Ovary (tissue), 3 donors: ENCODE results near the gene RNPEPL1.

ENCODE experiments used
- EP300 ChIP-seq: sonication (generic); formaldehyde crosslinking; IDR thresholded peaks from one replicate; pipeline ENCODE4 v1.6.1; 2017; ENCODE audit warnings: antibody characterized with exemption
- TF ChIP-seq, protein P1 (sequence below), 3 donors: fragments of 450-650 bp in 2 of 3; fragments of 200-600 bp in 1 of 3; IDR thresholded peaks; one replicate each; pipeline versions ENCODE4 v1.5.1 to v1.8.0; 2016 to 2022; ENCODE audit warnings: antibody characterized with exemption in 3 of 3, mild to moderate bottlenecking in 1 of 3
- donor health status: DM: no; HTN: no; CAD: no.

GRCh38 chr2:240611601-240612210, 43.4 kb downstream of the RNPEPL1 start:
- TF ChIP-seq, protein P1, sequence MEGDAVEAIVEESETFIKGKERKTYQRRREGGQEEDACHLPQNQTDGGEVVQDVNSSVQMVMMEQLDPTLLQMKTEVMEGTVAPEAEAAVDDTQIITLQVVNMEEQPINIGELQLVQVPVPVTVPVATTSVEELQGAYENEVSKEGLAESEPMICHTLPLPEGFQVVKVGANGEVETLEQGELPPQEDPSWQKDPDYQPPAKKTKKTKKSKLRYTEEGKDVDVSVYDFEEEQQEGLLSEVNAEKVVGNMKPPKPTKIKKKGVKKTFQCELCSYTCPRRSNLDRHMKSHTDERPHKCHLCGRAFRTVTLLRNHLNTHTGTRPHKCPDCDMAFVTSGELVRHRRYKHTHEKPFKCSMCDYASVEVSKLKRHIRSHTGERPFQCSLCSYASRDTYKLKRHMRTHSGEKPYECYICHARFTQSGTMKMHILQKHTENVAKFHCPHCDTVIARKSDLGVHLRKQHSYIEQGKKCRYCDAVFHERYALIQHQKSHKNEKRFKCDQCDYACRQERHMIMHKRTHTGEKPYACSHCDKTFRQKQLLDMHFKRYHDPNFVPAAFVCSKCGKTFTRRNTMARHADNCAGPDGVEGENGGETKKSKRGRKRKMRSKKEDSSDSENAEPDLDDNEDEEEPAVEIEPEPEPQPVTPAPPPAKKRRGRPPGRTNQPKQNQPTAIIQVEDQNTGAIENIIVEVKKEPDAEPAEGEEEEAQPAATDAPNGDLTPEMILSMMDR (IDR thresholded peaks at IDR 0.05): no peak
- no peak for TF ChIP-seq EP300
